ENCODE results near the gene TOX2. TPM values are rescaled to one million over a fixed set of nuclear protein-coding genes. Genes with fewer than 3 reads are reported as not detected.

The TOX2 gene
- total and polyA plus RNA-seq, 2 of the 4 experiments (the other 2 are of a cell fraction): 1.3 to 17.5 TPM

DNA sequence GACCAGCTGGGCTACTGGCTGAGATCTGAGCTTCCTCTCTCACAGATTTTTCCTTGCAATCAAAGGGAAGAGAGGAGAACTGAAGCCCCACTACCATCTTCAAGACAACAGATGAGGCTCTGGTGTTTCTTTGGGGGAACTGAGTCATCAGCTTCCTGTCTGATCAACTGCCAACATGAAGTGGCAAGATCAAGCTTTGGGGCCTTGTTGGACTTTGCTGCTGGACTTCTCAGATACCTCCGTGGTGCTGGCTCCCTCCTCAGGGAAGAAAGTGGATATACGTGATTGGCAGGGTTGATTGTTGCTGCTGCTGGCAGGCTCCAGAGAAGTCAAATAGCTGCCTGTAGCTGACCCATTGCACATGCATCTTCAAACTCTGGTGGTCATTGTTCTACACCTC lies 3.6 kb upstream of the TOX2 start:
- peak overlapping the region; percentile 33 for H2AFZ ChIP-seq (replicated peaks; ENCODE audit: low read length, poor library complexity)
- in situ Hi-C loops (cut with MboI; ENCODE audit: low sequenced_read_pairs) (loop anchor here (10.0 kb wide), 1 partner anchor 156 kb away; no protein-coding TSS in a partner anchor), dilution Hi-C loops (cut with HindIII; ENCODE audit: low sequenced_read_pairs, unreplicated experiment) (no loop called here), intact Hi-C loops (cut with micrococcal nuclease) (no loop called here)
- H3K9me3 ChIP-seq (ENCODE audit: control insufficient read depth, insufficient read depth, low read length): peaks cover 8% of the 10 kb centered on the region
- no peak overlapping the region for H3K23ac ChIP-seq (ENCODE audit: low read depth, low read length)
- no peak overlapping the region for H3K18ac ChIP-seq (ENCODE audit: low read depth, low read length)
- no peak overlapping the region for H3K4me2 ChIP-seq (ENCODE audit: low read depth, low read length)
- H2BK120ac ChIP-seq (ENCODE audit: low read depth, low read length): peak overlapping the region; percentile 55; the same call in 1 of the 2 replicates
- H3K27me3 ChIP-seq (ENCODE audit: control insufficient read depth, insufficient read depth, low read length): no peaks in the 10 kb centered on the region
- peaks cover 4% of the 10 kb centered on the region; the same call in 1 of the 2 replicates for H3K4me1 ChIP-seq (ENCODE audit: control insufficient read depth, insufficient read depth, low read length)
- no peak overlapping the region for H4K91ac ChIP-seq (ENCODE audit: insufficient read depth, low read depth, low read length)
- no peaks in the 10 kb centered on the region for H4K20me1 ChIP-seq (ENCODE audit: insufficient read depth, low read length)
- H3K79me1 ChIP-seq (ENCODE audit: low read depth in 1 of 2, low read length in 2 of 2): peaks cover 6 to 12% of the 10 kb centered on the region in 2 experiments; a peak in 2 of 4 replicates
- peak; percentile 82 for DNase-seq
- H2AK5ac ChIP-seq (ENCODE audit: low read depth, low read length): no peak overlapping the region; the same call in 1 of the 2 replicates
- H3K27ac ChIP-seq (ENCODE audit: insufficient read depth, low read length): no peak overlapping the region
- H4K8ac ChIP-seq (ENCODE audit: low read depth in 2 of 2, low read length in 2 of 2): no peak overlapping the region; a peak in 1 of 4 replicates
- ATAC-seq (ENCODE audit: low read depth): no peak
- H3K9ac ChIP-seq (ENCODE audit: low read depth, low read length): no peak overlapping the region
- no peak overlapping the region for H3K4me3 ChIP-seq (ENCODE audit: insufficient read depth, low read depth, low read length)
- no peak overlapping the region for H2AK9ac ChIP-seq (replicated peaks; ENCODE audit: low read depth, low read length, poor library complexity)
- no peak overlapping the region for H4K5ac ChIP-seq (ENCODE audit: low read depth, low read length)
- TF ChIP-seq SMC3 (IDR thresholded peaks at IDR 0.05; ENCODE audit: low read depth, low read length) (peak; percentile 56), RCOR1 (IDR thresholded peaks at IDR 0.05; ENCODE audit: insufficient replicate concordance, low read length) (no peak), POLR2A (IDR thresholded peaks at IDR 0.05; ENCODE audit: low read depth, low read length) (no peak), RAD21 (IDR thresholded peaks at IDR 0.05; ENCODE audit: low read length) (peak; percentile 64), NFE2L2 (IDR thresholded peaks at IDR 0.05; ENCODE audit: low read depth, low read length) (no peak), RFX5 (IDR thresholded peaks at IDR 0.05; ENCODE audit: low read depth, low read length) (no peak)
- TF ChIP-seq, protein P1, sequence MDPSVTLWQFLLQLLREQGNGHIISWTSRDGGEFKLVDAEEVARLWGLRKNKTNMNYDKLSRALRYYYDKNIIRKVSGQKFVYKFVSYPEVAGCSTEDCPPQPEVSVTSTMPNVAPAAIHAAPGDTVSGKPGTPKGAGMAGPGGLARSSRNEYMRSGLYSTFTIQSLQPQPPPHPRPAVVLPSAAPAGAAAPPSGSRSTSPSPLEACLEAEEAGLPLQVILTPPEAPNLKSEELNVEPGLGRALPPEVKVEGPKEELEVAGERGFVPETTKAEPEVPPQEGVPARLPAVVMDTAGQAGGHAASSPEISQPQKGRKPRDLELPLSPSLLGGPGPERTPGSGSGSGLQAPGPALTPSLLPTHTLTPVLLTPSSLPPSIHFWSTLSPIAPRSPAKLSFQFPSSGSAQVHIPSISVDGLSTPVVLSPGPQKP (IDR thresholded peaks at IDR 0.05; ENCODE audit: borderline replicate concordance, low read depth, low read length): no peak
- TF ChIP-seq, protein P2, sequence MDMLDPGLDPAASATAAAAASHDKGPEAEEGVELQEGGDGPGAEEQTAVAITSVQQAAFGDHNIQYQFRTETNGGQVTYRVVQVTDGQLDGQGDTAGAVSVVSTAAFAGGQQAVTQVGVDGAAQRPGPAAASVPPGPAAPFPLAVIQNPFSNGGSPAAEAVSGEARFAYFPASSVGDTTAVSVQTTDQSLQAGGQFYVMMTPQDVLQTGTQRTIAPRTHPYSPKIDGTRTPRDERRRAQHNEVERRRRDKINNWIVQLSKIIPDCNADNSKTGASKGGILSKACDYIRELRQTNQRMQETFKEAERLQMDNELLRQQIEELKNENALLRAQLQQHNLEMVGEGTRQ (IDR thresholded peaks at IDR 0.05; ENCODE audit: low read depth, low read length): no peak
- TF ChIP-seq, protein P3, sequence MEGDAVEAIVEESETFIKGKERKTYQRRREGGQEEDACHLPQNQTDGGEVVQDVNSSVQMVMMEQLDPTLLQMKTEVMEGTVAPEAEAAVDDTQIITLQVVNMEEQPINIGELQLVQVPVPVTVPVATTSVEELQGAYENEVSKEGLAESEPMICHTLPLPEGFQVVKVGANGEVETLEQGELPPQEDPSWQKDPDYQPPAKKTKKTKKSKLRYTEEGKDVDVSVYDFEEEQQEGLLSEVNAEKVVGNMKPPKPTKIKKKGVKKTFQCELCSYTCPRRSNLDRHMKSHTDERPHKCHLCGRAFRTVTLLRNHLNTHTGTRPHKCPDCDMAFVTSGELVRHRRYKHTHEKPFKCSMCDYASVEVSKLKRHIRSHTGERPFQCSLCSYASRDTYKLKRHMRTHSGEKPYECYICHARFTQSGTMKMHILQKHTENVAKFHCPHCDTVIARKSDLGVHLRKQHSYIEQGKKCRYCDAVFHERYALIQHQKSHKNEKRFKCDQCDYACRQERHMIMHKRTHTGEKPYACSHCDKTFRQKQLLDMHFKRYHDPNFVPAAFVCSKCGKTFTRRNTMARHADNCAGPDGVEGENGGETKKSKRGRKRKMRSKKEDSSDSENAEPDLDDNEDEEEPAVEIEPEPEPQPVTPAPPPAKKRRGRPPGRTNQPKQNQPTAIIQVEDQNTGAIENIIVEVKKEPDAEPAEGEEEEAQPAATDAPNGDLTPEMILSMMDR (conservative IDR thresholded peaks at IDR 0.05; ENCODE audit: low read depth, low read length): peak; percentile 46
- peak overlapping the region; percentile 49; the same call in 1 of the 2 replicates for H2BK20ac ChIP-seq (ENCODE audit: low read depth, low read length)
- no peaks in the 10 kb centered on the region for H3K36me3 ChIP-seq (ENCODE audit: control insufficient read depth, insufficient read depth, low read length)
- H2BK5ac ChIP-seq (ENCODE audit: low read depth, low read length, poor library complexity, severe bottlenecking): peak overlapping the region; percentile 7
- 0 out of 2 replicates have a peak overlapping the region, but pooled peaks have one; percentile 34 for H3K14ac ChIP-seq (replicated peaks; ENCODE audit: low read depth, low read length)
- 100% methylated on average over 1 of the region's 2 CpGs; no CpG with 5 or more reads in 1 of the 2 experiments for WGBS, 2 experiments (ENCODE audit: extremely low coverage in 2 of 2, insufficient read length in 1 of 2)
- peak overlapping the region; percentile 24; the same call in 1 of the 3 replicates for H2BK15ac ChIP-seq (ENCODE audit: low read depth, low read length)
- no peak overlapping the region for H3K56ac ChIP-seq (ENCODE audit: extremely low read depth, insufficient read depth, low read length)
- H3K4ac ChIP-seq (ENCODE audit: low read depth, low read length): no peak overlapping the region
- POLR2A ChIA-PET (ENCODE audit: unreplicated experiment): no interaction called here
- CTCF ChIA-PET: interaction anchor here (0.6 to 1.3 kb wide), 4 partner anchors 27 to 161 kb away, joined by 3 to 6 read pairs (median 5); no protein-coding TSS in a partner anchor
- no TSS peak for BruUV-seq (replicated peaks)
- H3K9me1 ChIP-seq (ENCODE audit: insufficient read depth, low read length): no peaks in the 10 kb centered on the region

Data from IMR-90 (cell line).